GM12878 (cell line): ENCODE data around the gene MBOAT2. TPM values are rescaled to one million over a fixed set of nuclear protein-coding genes. Genes with fewer than 3 reads are reported as not detected.

ENCODE experiments used
- ATAC-seq: fragments of 200-7000 bp; cut with Tn5 transposase; 3 replicates; pipeline ENCODE4 v1.9.1; 2020; ENCODE audit warnings: mild to moderate bottlenecking, moderate library complexity
- BruUV-seq: library from RNA; stranded (reverse); fragments of 400-500 nt; replicated peaks from 2 replicates; lab custom pipeline; 2021; lab: Mats Ljungman, UMichigan
- CTCF ChIA-PET: fragments of 300-600 bp; sonication (Branson Sonifier 250); formaldehyde crosslinking; extraction: SDS; loops from one replicate; lab custom pipeline; 2021; ENCODE audit warnings: inconsistent platforms; lab: Yijun Ruan, JAX
- POLR2A ChIA-PET: fragments of 350-600 bp; formaldehyde crosslinking; extraction: SDS; loops from one replicate; lab custom pipeline; 2021; ENCODE audit warnings: inconsistent platforms; lab: Charles Lee
- RAD21 ChIA-PET: fragments of 300-600 bp; sonication (Branson Sonifier 250); formaldehyde crosslinking; loops from one replicate; lab custom pipeline; 2023; ENCODE audit warnings: antibody characterized with exemption; ENCODE audit not compliant: unreplicated experiment; lab: Charles Lee
- SMC1A ChIA-PET: fragments of 300-600 bp; sonication (Branson Sonifier 250); formaldehyde crosslinking; loops from one replicate; lab custom pipeline; 2023; ENCODE audit not compliant: unreplicated experiment, uncharacterized antibody; lab: Charles Lee
- DNase-seq: peaks from one replicate; pipeline ENCODE4 v3.0.0-alpha.2; 2011; ENCODE audit warnings: low read depth, low spot score
- FAIRE-seq: peaks from 3 replicates; lab custom pipeline; 2011; peaks lifted over from hg19 to GRCh38; lab: Jason Lieb, UNC
- H2AFZ ChIP-seq: 2 replicates; pipeline ENCODE4 v1.6.0; 2011; ENCODE audit warnings: low read depth, low read length, control low read depth; ENCODE audit not compliant: control insufficient read depth
- H3K27ac ChIP-seq: 2 replicates; pipeline ENCODE4 v1.5.1; 2011; ENCODE audit warnings: control low read depth; ENCODE audit not compliant: control insufficient read depth, insufficient read depth
- H3K27me3 ChIP-seq, 2 experiments: replicated peaks in 1 of 2; 2 replicates each; pipeline versions ENCODE4 v1.6.0 to v1.6.1; 2011; ENCODE audit warnings: low read length in 1 of 2; ENCODE audit not compliant: control insufficient read depth in 2 of 2, insufficient read depth in 2 of 2
- H3K36me3 ChIP-seq, 2 experiments: 2 replicates each; pipeline ENCODE4 v1.5.1; 2011; ENCODE audit warnings: low read length in 1 of 2; ENCODE audit not compliant: control insufficient read depth in 2 of 2, insufficient read depth in 2 of 2
- H3K4me1 ChIP-seq: 2 replicates; pipeline ENCODE4 v1.6.1; 2011; ENCODE audit warnings: mild to moderate bottlenecking, low read length, moderate library complexity, mixed read lengths; ENCODE audit not compliant: control insufficient read depth, insufficient read depth
- H3K4me2 ChIP-seq: 2 replicates; pipeline ENCODE4 v1.6.0; 2011; ENCODE audit warnings: control low read depth; ENCODE audit not compliant: control insufficient read depth, insufficient read depth
- H3K4me3 ChIP-seq: fragments of 200-600 bp; sonication (generic); 2 replicates; pipeline ENCODE4 v1.5.1; 2016
- H3K79me2 ChIP-seq: 2 replicates; pipeline ENCODE4 v1.6.0; 2011; ENCODE audit warnings: low read length; ENCODE audit not compliant: control insufficient read depth, insufficient read depth
- H3K9ac ChIP-seq: 2 replicates; pipeline ENCODE4 v1.8.0; 2011; ENCODE audit warnings: low read length, control low read depth, mixed read lengths; ENCODE audit not compliant: control insufficient read depth, insufficient read depth
- H3K9me3 ChIP-seq: replicated peaks from 3 replicates; pipeline ENCODE4 v1.5.1; 2011; ENCODE audit warnings: mild to moderate bottlenecking, low read length; ENCODE audit not compliant: control insufficient read depth, insufficient read depth
- H4K20me1 ChIP-seq: 2 replicates; pipeline ENCODE4 v1.6.0; 2011; ENCODE audit not compliant: control insufficient read depth, insufficient read depth
- BRCA1 ChIP-seq: IDR thresholded peaks from 2 replicates; pipeline ENCODE4 v1.6.1; 2011; ENCODE audit warnings: low read depth, low read length, improper control_type of control experiment
- CTCF ChIP-seq, 3 experiments: IDR thresholded peaks in 2 of 3; conservative IDR thresholded peaks in 1 of 3; 2 replicates each; pipeline ENCODE4 v1.5.1; 2011; ENCODE audit warnings: low read depth in 3 of 3, low read length in 3 of 3, mild to moderate bottlenecking in 3 of 3, control low read depth in 2 of 3, moderate library complexity in 2 of 3, inconsistent platforms in 1 of 3, mixed read lengths in 1 of 3; ENCODE audit not compliant: control insufficient read depth in 2 of 3, insufficient read depth in 1 of 3; ENCODE audit errors: extremely low read depth in 1 of 3
- POU2F2 ChIP-seq: IDR thresholded peaks from 3 replicates; pipeline ENCODE4 v1.6.1; 2011; ENCODE audit warnings: low read depth, mild to moderate bottlenecking, low read length, borderline replicate concordance
- SMAD5 ChIP-seq: IDR thresholded peaks from 2 replicates; pipeline ENCODE4 v1.6.1; 2016; ENCODE audit warnings: antibody characterized with exemption, low read depth
- WGBS: methylation state at CpG from one replicate; pipeline ENCODE4 v1.1.6; 2016; ENCODE audit warnings: low lambda C conversion rate; ENCODE audit not compliant: insufficient replicate concordance, insufficient coverage; ENCODE audit errors: missing lambda C conversion rate; 5-methylcytosine and 5-hydroxymethylcytosine counted together
- in situ Hi-C: fragments of 300-500 bp; cut with MboI; formaldehyde crosslinking; loops from 9 replicates; pipeline ENCODE4 v1.14.3; 2018; ENCODE audit warnings: mixed read lengths
- intact Hi-C: fragments of 100-400 bp; cut with micrococcal nuclease; formaldehyde crosslinking; loops from one replicate; pipeline ENCODE4 v1.14.2; 2022; ENCODE audit not compliant: unreplicated experiment
- polyA plus RNA-seq, 11 experiments: library from polyadenylated mRNA; depleted of rRNA in 4 of 11; unstranded in 6 of 11; stranded (reverse) in 5 of 11; fragments of >200 nt; fragmentation: Nextera tagmentation in 4 of 11; fragmentation: Illumina TruSeq in 1 of 11; extraction: Ambion mirVana in 4 of 11; extraction: Trizol in 1 of 11; gene quantifications; 1 replicate in 1 of 11; 2 replicates in 10 of 11; pipeline versions ENCODE4 v1.2.1 to v1.2.3, GENCODE V29; 2011 to 2016; ENCODE audit warnings: inconsistent platforms in 2 of 11, missing spikeins in 2 of 11, low read depth in 1 of 11
- total RNA-seq, 4 experiments: library from RNA; depleted of rRNA in 3 of 4; stranded (reverse); fragments of >200 nt in 3 of 4; fragmentation: Illumina TruSeq in 1 of 4; extraction: Trizol in 1 of 4; gene quantifications; 2 replicates each; pipeline versions ENCODE4 v1.2.1 to v1.2.3, GENCODE V29; 2013 to 2021

Gene MBOAT2
- total and polyA plus RNA-seq, 10 of the 15 experiments (the other 5 are each of a cell fraction or from before 2014, with no cell fraction given), result 0.08 to 40.6 (median 1.8) TPM

GRCh38 chr2:8882094-8882493, 121.4 kb downstream of the MBOAT2 start:
- ChIA-PET POLR2A (no interaction called here), CTCF (interaction anchor here (1.0 to 2.2 kb wide), 7 partner anchors 8 to 259 kb away, joined by 3 to 10 read pairs (median 5); no protein-coding TSS in a partner anchor), SMC1A (interaction anchor here (0.9 to 1.7 kb wide), 7 partner anchors 10 to 256 kb away, joined by 3 to 5 read pairs (median 4); no protein-coding TSS in a partner anchor), RAD21 (interaction anchor here (0.6 to 2.8 kb wide), 4 partner anchors 9 to 1985 kb away, joined by 3 to 10 read pairs (median 6); no protein-coding TSS in a partner anchor)
- no peaks in the 10 kb centered on the region for H3K27me3 ChIP-seq
- H4K20me1 ChIP-seq, result no peaks in the 10 kb centered on the region
- FAIRE-seq, result no peak
- TF ChIP-seq POU2F2, result no peak
- no peak for TF ChIP-seq BRCA1
- TF ChIP-seq SMAD5, result no peak
- peak in 2 of 3 experiments; percentile 20 to 32; a peak in 2 of 6 replicates for TF ChIP-seq CTCF (IDR thresholded peaks at IDR 0.05 in 2 of 3, conservative IDR thresholded peaks at IDR 0.05 in 1 of 3; ENCODE audit: control insufficient read depth in 2 of 3, extremely low read depth in 1 of 3, insufficient read depth in 1 of 3, low read depth in 3 of 3, low read length in 3 of 3)
- H3K4me1 ChIP-seq, result no peaks in the 10 kb centered on the region
- 74% methylated on average over 5 of the region's 5 CpGs for WGBS
- H3K4me3 ChIP-seq, result no peak overlapping the region
- no peak overlapping the region for H3K9ac ChIP-seq
- peak; percentile 40; the same call in 2 of the 3 replicates for ATAC-seq
- H2AFZ ChIP-seq, result no peak overlapping the region
- H3K9me3 ChIP-seq, result no peaks in the 10 kb centered on the region
- no peak overlapping the region for H3K4me2 ChIP-seq
- in situ Hi-C loops, result no loop called here
- no peak overlapping the region for H3K27ac ChIP-seq
- intact Hi-C loops, result no loop called here
- H3K79me2 ChIP-seq, result no peaks in the 10 kb centered on the region
- no peaks in the 10 kb centered on the region for H3K36me3 ChIP-seq
- DNase-seq, result no peak
- no TSS peak for BruUV-seq
